ENCODE measurements around the gene MPV17L. TPM values are rescaled to one million over a fixed set of nuclear protein-coding genes. Genes with fewer than 3 reads are reported as not detected.
"Not testable (repeated sequence)": the region's sequence is repeated elsewhere in the genome, so short reads cannot be mapped to it uniquely, and the experiment has no call there.

Gene MPV17L
- total RNA-seq, 1 donor from 2014 or later: 0.55 TPM

DNA sequence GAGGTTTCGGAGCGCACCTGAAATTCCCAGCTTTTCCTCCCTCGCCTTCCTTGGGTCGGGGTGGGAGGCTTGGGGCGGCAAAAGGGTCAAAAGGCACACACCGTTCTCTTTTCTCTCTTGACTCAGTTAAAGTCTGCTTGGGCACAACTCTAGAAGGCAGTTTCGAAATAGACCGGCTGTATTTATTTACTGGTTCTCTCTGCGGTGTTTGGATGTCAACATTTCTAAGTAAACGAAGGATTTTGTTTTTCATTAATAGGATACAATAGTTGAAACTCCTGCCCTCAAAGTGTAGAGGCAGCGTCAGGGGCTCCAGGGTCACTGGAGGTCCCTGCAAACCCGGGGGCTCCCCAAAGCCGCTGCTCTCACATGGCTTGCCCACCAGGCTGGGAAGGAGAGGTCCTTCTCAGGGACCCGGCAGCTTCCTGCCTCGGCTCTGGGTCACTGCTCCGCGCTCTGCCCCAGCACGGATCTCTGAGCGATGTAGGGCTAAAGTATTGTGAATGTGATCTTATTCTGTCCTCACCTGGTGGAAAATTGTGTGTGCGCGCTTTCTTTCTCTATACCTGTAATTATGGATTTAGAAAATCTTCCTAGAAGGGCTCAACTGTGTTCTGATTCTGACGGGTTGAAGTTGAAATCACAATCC, 39.8 kb downstream of the MPV17L start:
- H3K27ac Mint-ChIP-seq: no peak overlapping the region
- H3K36me3 Mint-ChIP-seq (ENCODE audit: low read depth): no peaks in the 10 kb centered on the region
- H3K4me3 Mint-ChIP-seq: peak overlapping the region; percentile 85
- TF ChIP-seq, protein P1, sequence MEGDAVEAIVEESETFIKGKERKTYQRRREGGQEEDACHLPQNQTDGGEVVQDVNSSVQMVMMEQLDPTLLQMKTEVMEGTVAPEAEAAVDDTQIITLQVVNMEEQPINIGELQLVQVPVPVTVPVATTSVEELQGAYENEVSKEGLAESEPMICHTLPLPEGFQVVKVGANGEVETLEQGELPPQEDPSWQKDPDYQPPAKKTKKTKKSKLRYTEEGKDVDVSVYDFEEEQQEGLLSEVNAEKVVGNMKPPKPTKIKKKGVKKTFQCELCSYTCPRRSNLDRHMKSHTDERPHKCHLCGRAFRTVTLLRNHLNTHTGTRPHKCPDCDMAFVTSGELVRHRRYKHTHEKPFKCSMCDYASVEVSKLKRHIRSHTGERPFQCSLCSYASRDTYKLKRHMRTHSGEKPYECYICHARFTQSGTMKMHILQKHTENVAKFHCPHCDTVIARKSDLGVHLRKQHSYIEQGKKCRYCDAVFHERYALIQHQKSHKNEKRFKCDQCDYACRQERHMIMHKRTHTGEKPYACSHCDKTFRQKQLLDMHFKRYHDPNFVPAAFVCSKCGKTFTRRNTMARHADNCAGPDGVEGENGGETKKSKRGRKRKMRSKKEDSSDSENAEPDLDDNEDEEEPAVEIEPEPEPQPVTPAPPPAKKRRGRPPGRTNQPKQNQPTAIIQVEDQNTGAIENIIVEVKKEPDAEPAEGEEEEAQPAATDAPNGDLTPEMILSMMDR (IDR thresholded peaks at IDR 0.05): no peak
- ChIA-PET POLR2A (interaction anchor here (0.6 kb wide), 1 partner anchor 158 kb away, joined by 6 read pairs; no protein-coding TSS in a partner anchor), CTCF (no interaction called here)
- DNase-seq: no peak
- intact Hi-C loops (cut with micrococcal nuclease): no loop called here
- no peak for ATAC-seq (ENCODE audit: low read depth)
- H3K27me3 Mint-ChIP-seq: peaks cover 15% of the 10 kb centered on the region
- H3K4me1 Mint-ChIP-seq: peaks cover 15% of the 10 kb centered on the region
- H3K9me3 Mint-ChIP-seq: no peaks in the 10 kb centered on the region

DNA sequence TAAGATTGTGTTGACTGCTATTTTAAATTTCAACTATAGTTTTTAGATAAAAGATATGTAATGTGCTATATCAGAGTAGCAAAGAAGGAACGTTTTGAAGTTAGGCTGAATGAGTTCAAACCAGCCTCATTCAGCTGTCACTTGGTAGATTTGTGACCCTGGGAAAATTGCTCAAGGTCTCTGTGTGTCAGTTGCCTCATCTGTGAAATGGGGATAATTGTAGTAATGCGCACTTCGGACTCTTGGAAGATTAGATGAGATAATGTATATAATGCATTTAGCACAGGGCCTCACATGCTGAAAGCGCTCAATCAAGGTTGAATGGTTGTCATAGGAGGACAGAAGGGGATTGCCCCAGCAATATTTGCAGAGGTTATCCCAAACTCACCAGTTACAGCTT, 43.5 kb downstream of the MPV17L start:
- Mint-ChIP-seq H3K4me3 (no peak overlapping the region), H3K27me3 (peaks cover 10% of the 10 kb centered on the region), H3K36me3 (ENCODE audit: low read depth) (no peaks in the 10 kb centered on the region), H3K27ac (no peak overlapping the region), H3K4me1 (peaks cover 12% of the 10 kb centered on the region), H3K9me3 (no peaks in the 10 kb centered on the region)
- no peak for ATAC-seq (ENCODE audit: low read depth)
- ChIA-PET POLR2A (no interaction called here), CTCF (no interaction called here)
- TF ChIP-seq, protein P1 (IDR thresholded peaks at IDR 0.05): no peak
- intact Hi-C loops (cut with micrococcal nuclease): no loop called here
- DNase-seq: no peak

DNA sequence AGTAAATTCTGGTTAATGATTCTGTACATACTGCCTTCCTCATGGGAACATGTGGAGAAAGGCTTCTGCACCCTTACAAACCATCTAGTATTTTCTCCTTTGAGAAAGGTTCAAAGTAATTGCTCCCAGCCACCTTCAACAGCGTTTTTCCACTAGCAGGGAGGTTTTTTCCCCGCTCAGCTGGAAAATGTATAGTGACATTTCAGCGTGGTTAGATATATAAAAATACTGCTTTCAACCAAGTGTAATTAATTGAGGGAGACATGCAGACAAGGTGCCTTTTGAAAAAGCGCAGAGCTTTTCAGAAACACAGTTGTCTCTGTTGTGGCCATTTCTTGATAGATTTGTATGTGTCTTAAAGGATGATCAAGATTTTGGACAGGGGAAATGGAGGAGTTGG, 44.0 kb downstream of the MPV17L start:
- DNase-seq (no peak), ATAC-seq (ENCODE audit: low read depth) (no peak)
- Mint-ChIP-seq H3K4me1 (peaks cover 11% of the 10 kb centered on the region), H3K4me3 (no peak overlapping the region), H3K27me3 (peaks cover 9% of the 10 kb centered on the region), H3K36me3 (ENCODE audit: low read depth) (no peaks in the 10 kb centered on the region), H3K9me3 (no peaks in the 10 kb centered on the region), H3K27ac (no peak overlapping the region)
- ChIA-PET POLR2A (no interaction called here), CTCF (no interaction called here)
- TF ChIP-seq, protein P1 (IDR thresholded peaks at IDR 0.05): no peak
- intact Hi-C loops (cut with micrococcal nuclease): no loop called here

DNA sequence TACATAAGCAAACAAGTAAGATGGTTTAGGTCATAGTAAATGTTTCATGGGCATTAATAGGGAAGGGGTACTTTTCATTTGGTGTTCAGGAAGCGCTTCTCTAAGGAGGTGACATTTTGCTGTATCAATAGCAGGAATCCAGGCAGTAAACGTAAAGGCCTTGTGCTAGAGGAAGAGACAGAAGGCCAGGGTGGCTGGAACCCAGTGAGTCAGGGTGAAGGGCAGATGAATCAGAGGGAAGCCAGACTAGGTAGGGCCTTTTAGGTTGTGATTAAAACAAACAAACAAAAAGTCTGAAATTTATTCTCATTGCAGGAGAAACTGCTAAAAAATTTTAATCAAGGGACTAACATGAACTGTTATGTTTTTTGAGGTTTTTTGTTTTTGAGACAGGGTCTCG, 45.3 kb downstream of the MPV17L start:
- H3K36me3 Mint-ChIP-seq (ENCODE audit: low read depth): no peaks in the 10 kb centered on the region
- ATAC-seq (ENCODE audit: low read depth): no peak
- POLR2A ChIA-PET: no interaction called here
- peaks cover 6% of the 10 kb centered on the region for H3K9me3 Mint-ChIP-seq
- TF ChIP-seq, protein P1 (IDR thresholded peaks at IDR 0.05): no peak
- no peak for DNase-seq
- peaks cover under 1% of the 10 kb centered on the region for H3K27me3 Mint-ChIP-seq
- no peak overlapping the region for H3K4me3 Mint-ChIP-seq
- intact Hi-C loops (cut with micrococcal nuclease): no loop called here
- no peak overlapping the region for H3K27ac Mint-ChIP-seq
- peaks cover 1% of the 10 kb centered on the region for H3K4me1 Mint-ChIP-seq
- CTCF ChIA-PET: no interaction called here

DNA sequence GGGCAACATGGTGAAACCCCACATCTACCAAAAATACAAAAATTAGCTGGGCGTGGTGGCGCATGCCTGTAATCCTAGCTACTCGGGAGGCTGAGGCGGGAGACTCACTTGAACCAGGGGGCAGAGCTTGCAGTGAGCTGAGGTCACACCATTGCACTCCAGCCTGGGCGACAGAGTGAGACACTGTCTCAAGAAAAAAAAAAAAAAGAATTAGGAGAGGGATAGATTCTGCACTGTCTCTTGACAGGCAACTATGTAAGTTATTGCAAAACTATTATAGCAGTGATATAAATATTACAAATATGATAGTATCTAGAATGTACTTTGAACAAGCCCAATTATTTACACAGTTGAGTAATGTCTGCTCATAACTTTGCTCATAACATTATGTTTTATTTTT, 46.6 kb downstream of the MPV17L start:
- H3K9me3 Mint-ChIP-seq; H3K27ac Mint-ChIP-seq; intact Hi-C loops (cut with micrococcal nuclease); DNase-seq; CTCF ChIA-PET; H3K27me3 Mint-ChIP-seq; ATAC-seq (ENCODE audit: low read depth); H3K36me3 Mint-ChIP-seq (ENCODE audit: low read depth); H3K4me3 Mint-ChIP-seq; H3K4me1 Mint-ChIP-seq; POLR2A ChIA-PET: not testable (repeated sequence)

DNA sequence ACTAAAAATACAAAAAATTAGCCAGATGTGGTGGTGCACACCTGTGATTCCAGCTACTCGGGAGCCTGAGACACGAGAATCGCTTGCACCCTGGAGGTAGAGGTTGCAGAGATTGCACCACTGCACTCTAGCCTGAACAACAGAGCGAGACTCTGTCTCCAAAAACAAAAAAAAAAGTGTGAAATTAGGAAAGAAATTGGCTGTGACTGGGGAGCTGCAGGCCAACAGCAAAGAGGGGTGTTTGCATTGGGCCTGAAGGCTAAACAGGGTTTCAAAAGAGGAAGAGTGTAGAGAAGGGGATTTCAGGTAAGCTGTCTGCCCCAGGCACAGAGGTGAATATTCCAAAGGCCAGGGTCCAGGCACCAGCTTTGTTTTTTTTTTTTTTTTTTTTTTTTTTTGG, 48.2 kb downstream of the MPV17L start:
- Mint-ChIP-seq H3K9me3 (peaks cover 6% of the 10 kb centered on the region), H3K27me3 (no peaks in the 10 kb centered on the region), H3K36me3 (ENCODE audit: low read depth) (peaks cover 3% of the 10 kb centered on the region), H3K4me1 (no peaks in the 10 kb centered on the region), H3K4me3 (no peak overlapping the region), H3K27ac (no peak overlapping the region)
- ATAC-seq (ENCODE audit: low read depth) (no peak), DNase-seq (no peak)
- intact Hi-C loops (cut with micrococcal nuclease): no loop called here
- ChIA-PET CTCF (no interaction called here), POLR2A (interaction anchor here (0.7 kb wide), 1 partner anchor 136 kb away, joined by 17 read pairs; no protein-coding TSS in a partner anchor)
- TF ChIP-seq, protein P1 (IDR thresholded peaks at IDR 0.05): no peak
